ENCODE measurements around the gene SPACA9.

Gene SPACA9

GRCh38 chr9:132862533-132862932 is 16.2 kb upstream of the SPACA9 start:
- in situ Hi-C loops (cut with MboI; ENCODE audit: low sequenced_read_pairs) = no loop called here

GRCh38 chr9:132863096-132863495 is 15.6 kb upstream of the SPACA9 start:
- in situ Hi-C loops (cut with MboI; ENCODE audit: low sequenced_read_pairs) = no loop called here

- in situ Hi-C loops (cut with MboI; ENCODE audit: low sequenced_read_pairs) = no loop called here
Observed at GRCh38 chr9:132864277-132864676, 14.4 kb upstream of the SPACA9 start.

GRCh38 chr9:132864691-132865090 is 14.0 kb upstream of the SPACA9 start:
- in situ Hi-C loops (cut with MboI; ENCODE audit: low sequenced_read_pairs) = no loop called here

- in situ Hi-C loops (cut with MboI; ENCODE audit: low sequenced_read_pairs) = no loop called here
Observed at GRCh38 chr9:132866898-132867297, 11.8 kb upstream of the SPACA9 start.

GRCh38 chr9:132869266-132869665 is 9.4 kb upstream of the SPACA9 start:
- in situ Hi-C loops (cut with MboI; ENCODE audit: low sequenced_read_pairs) = no loop called here

- in situ Hi-C loops (cut with MboI; ENCODE audit: low sequenced_read_pairs) = no loop called here
Observed at GRCh38 chr9:132873403-132873802, 5.3 kb upstream of the SPACA9 start.

- in situ Hi-C loops (cut with MboI; ENCODE audit: low sequenced_read_pairs) = no loop called here
Observed at GRCh38 chr9:132875159-132875558, 3.5 kb upstream of the SPACA9 start.

GRCh38 chr9:132876849-132877248 is 1.8 kb upstream of the SPACA9 start:
- in situ Hi-C loops (cut with MboI; ENCODE audit: low sequenced_read_pairs) = no loop called here

- in situ Hi-C loops (cut with MboI; ENCODE audit: low sequenced_read_pairs) = no loop called here
Observed at GRCh38 chr9:132877458-132877823, 1.3 kb upstream of the SPACA9 start.

GRCh38 chr9:132877824-132878694 is 639 bp upstream of the SPACA9 start, which contains the start of gene AK8:
Gene AK8 (minus strand): TSS chr9:132878284. CDS start chr9:132878255, 29 bp downstream.
- in situ Hi-C loops (cut with MboI; ENCODE audit: low sequenced_read_pairs) = no loop called here

- in situ Hi-C loops (cut with MboI; ENCODE audit: low sequenced_read_pairs) = no loop called here
Observed at GRCh38 chr9:132879457-132880323, 992 bp downstream of the SPACA9 start.

- in situ Hi-C loops (cut with MboI; ENCODE audit: low sequenced_read_pairs) = no loop called here
Observed at GRCh38 chr9:132880324-132880661, 1.6 kb downstream of the SPACA9 start.

- in situ Hi-C loops (cut with MboI; ENCODE audit: low sequenced_read_pairs) = no loop called here
Observed at GRCh38 chr9:132881826-132882225, 3.1 kb downstream of the SPACA9 start.

GRCh38 chr9:132882616-132883015 is 3.9 kb downstream of the SPACA9 start:
- in situ Hi-C loops (cut with MboI; ENCODE audit: low sequenced_read_pairs) = no loop called here

GRCh38 chr9:132883349-132884294 is 4.9 kb downstream of the SPACA9 start:
- in situ Hi-C loops (cut with MboI; ENCODE audit: low sequenced_read_pairs) = no loop called here

GRCh38 chr9:132885720-132886333 is 7.1 kb downstream of the SPACA9 start:
- in situ Hi-C loops (cut with MboI; ENCODE audit: low sequenced_read_pairs) = no loop called here

- in situ Hi-C loops (cut with MboI; ENCODE audit: low sequenced_read_pairs) = no loop called here
Observed at GRCh38 chr9:132886334-132886725, 7.6 kb downstream of the SPACA9 start.

- in situ Hi-C loops (cut with MboI; ENCODE audit: low sequenced_read_pairs) = no loop called here
Observed at GRCh38 chr9:132887181-132888120, 8.8 kb downstream of the SPACA9 start.
